NCI-H1092 (cell line): ENCODE data around the gene LMO2.
"Not testable (repeated sequence)": the region's sequence is repeated elsewhere in the genome, so short reads cannot be mapped to it uniquely, and the experiment has no call there.

ENCODE experiments used
- DNase-seq: peaks from one replicate; lab custom pipeline; 2025; lab: John Stamatoyannopoulos, UW

The LMO2 gene

DNA sequence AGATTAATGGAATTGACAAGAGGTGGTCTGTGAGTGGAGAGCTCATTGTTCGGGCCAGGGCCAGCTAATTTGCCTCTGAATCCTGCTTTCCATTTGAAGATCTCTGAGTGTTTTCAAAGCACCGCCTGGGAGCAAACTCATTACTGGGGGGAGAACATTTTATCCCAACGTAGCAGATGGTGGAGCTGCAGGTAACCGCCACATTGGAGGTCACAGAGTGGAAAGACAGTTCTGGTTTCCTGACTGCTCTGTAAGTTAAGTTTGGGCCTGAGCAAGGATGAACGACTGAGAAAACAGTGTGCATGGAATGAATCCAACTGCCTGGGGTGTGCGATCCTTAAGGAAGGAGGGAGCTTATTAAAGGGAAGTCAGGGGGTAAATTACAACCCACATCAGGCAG lies 30.5 kb downstream of the LMO2 start:
- peak; percentile 35 for DNase-seq

DNA sequence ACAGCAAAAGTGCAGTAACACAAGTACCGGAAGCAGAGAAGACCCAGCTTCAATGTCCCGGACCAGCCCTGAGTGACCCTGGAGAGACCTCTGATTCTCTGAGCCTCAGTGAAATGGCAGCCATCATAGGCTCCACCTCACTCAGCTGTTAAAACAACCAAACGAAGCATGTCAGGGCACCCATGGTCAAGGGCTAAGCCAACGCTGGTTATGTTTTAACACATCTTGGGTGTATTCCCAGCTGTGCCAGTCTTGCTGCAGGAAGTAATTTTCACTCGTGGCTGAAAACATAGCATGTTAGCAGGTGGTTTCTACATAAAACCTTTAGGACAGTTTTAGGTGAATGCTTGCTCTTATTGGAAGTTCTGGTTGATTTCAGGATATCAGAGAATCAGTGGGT lies 30.9 kb downstream of the LMO2 start:
- peak; percentile 52 for DNase-seq

DNA sequence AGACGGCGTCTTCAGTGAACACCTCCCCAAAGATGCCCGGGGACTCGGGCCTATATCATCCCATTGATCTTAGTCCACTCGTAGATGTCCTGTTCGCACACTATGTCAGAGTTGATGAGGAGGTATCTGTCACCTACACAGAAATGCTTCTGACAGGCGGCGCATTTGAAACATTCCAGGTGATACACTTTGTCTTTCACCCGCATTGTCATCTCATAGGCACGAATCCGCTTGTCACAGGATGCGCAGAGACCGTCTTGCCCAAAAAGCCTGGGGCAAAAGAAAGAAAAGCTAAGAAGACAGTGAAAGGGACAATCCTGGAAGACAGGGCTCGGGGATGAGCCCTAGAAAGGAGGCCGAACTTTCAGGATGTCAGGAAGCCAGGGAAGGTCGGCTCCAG lies 32.6 kb downstream of the LMO2 start:
- no peak for DNase-seq

DNA sequence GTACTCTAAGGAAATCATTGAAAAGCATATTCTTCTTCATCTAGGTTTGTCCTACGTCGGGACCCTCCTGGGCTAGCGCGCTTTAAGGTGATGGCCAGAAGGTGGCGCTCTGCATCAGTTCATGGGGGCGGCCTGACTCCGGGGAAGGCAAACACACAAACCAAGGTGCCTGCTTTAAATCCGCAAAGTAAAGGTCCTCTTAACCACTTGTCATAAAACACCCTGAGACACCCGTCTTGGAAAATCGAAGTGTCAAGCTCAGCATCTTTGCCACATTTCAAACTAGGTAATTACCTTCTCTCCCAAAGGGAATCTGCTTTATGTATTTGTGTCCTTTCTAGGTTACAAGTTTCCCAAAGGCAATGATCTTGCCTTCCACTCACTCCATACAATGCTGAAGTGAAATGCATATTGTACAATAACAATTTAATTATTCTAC lies 33.9 kb downstream of the LMO2 start:
- peak; percentile 63 for DNase-seq

DNA sequence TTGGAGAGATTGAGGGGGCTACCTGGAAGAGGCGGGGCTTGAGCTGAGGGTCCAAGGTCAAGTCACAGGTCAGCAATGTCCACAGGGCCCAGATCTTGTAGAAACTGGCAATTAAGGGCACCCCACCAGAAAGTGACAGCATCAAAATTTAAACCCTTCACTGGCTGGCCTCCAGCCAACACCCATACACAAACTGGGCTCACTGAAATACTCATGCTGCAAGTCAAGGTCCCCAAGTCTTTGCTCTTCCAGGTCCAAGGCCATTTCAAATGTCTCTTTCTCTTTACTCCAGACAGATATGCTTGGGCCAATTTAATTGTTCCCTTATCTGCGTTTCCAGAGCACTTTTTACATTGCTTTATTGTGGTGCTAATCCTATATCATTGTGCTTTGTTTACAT lies 36.4 kb downstream of the LMO2 start:
- DNase-seq = no peak

DNA sequence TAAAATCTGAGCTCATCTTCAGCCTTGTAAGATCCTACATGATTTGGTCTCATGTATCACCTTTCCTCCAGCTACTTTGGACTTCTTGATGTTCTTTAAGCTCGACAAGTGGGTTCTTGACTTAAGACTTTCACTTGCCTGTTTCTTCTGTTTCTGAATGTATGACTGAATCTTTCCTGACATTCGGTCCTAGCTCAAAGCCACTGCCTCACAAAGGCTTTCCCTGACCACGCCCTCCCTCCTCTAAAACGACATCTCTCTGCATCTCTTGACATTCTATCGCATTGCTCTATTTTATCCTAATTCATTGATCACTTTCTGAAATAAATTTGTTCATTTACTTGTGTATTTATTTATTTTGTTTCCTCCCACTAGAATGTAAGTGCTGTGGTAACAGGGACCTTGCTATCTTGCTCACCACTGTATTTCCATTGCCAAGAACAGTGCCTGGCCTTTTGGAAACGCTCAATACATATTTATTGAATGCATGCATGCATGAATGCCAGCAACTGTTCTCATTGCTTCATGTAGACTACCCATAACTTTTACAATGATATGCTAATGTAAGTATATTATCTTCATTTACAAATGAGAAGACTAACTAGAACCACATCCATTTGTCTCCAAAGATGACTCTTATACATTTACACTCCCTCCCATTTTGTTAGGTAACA lies 43.0 kb downstream of the LMO2 start:
- DNase-seq = no peak

DNA sequence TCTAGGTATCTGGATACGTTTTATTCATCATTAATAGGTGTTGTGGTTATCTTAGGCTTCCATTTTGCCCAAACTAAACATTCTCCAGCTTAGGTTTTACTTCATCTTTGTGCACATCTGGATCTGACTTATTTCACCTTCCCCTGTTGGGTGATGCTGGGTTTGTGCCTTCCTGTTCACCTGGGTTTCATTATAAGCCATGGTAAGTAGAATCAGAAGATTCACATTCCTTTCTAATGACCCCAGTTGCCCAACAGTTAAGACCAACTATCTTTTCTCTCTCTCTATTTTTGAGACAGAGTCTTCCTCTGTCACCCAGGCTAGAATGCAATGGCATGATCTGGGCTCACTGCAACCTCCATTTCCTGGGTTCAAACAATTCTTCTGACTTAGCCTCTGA lies 44.6 kb downstream of the LMO2 start:
- no peak for DNase-seq

DNA sequence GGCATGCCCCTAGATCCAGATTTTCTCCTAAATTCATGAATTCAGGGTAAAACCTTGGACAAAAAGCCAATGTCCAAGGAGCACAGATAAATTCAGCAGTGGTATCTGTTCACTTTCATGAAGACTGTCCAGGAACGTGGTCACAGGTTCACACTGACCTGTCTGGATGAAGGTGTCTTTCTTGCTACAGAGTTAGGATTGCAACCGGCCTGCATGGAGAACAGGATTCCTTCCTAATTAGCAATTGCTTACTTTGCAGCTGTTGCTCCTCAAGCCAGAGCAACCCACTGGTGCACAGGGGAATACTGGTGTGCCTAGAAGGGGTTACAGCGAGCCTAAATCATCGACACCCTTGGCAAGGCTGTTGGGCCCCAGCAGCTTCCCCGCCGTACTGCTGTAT lies 47.6 kb downstream of the LMO2 start:
- no peak for DNase-seq

DNA sequence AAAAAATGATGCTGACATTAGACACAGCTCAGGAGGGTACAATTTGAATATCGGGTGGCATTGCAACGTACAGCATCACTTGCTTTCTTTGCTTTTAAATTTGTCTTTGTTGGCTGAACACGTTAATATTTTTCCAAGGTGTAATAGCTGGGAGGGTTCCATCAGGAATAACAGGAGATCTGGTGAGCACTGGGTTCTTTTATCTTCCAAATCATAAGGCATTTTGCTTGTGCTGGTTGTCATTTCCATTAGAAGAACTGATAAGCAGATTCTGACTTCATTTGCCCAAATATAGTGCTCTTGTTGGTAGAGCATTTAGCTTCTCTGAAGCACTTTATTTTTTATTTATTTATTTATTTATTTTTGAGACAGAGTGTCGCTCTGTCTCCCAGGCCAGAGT lies 48.9 kb downstream of the LMO2 start:
- no peak for DNase-seq

DNA sequence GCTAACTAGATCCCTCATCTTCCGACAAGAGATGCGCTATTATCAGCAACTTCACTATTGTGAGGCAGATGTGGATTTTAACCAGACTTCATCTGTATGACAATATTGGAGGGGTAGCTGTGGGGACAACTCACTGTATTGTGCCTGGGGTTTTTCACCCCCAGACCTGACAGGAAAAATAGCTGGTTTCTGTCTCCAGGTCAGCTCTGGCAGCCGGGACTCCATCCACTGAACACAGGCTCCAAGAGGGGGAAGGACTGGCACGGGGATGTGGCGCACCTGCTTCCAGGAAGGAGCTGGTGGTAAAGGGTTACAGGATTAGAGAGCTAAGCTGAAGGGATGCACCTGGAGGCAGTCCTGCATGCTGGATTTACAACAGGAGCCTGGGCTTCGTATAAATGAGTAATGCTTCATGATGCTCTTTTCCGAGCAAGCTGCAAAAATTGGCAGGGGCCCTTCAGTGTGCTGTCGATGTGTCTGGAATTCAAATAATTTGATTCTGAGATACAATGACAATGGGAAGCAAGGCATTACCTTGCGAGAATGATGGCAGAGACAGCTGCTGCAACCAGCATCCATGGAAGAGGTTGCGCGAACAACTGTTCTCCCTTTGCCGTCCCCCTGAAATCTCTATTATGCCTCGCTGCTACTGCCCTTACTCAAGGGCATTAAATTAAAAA lies 49.5 kb downstream of the LMO2 start:
- DNase-seq = no peak

DNA sequence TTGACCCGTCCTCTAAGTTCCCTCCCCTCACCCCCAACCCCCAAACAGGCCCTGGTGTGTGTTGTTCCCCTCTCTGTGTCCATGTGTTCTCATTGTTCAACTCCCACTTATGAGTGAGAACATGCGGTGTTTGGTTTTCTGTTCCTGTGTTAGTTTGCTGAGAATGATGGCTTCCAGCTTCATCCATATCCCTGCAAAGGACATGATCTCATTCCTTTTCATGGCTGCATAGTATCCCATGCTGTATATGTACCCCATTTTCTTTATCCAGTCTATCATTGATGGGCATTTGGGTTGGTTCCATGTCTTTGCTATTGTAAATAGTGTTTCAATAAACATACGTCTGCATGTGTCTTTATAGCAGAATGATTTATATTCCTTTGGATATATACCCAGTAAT lies 53.6 kb downstream of the LMO2 start:
- not testable (repeated sequence) for DNase-seq

DNA sequence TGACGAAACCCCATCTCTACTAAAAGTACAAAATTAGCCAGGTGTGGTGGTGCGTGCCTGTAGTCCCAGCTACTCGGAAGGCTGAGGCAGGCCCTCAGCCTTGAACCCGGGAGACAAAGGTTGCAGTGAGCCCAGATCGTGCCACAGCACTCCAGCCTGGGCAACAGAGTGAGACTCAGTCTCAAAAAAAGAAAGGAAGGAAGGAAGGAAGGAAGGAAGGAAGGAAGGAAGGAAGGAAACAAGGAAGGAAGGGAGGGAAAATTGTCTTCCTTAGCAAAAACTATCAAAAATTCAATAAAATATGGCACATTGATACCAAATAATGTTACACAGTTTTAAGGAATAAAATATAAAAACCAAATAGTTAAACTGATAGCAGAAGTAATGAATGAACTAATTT lies 54.5 kb downstream of the LMO2 start:
- not testable (repeated sequence) for DNase-seq

DNA sequence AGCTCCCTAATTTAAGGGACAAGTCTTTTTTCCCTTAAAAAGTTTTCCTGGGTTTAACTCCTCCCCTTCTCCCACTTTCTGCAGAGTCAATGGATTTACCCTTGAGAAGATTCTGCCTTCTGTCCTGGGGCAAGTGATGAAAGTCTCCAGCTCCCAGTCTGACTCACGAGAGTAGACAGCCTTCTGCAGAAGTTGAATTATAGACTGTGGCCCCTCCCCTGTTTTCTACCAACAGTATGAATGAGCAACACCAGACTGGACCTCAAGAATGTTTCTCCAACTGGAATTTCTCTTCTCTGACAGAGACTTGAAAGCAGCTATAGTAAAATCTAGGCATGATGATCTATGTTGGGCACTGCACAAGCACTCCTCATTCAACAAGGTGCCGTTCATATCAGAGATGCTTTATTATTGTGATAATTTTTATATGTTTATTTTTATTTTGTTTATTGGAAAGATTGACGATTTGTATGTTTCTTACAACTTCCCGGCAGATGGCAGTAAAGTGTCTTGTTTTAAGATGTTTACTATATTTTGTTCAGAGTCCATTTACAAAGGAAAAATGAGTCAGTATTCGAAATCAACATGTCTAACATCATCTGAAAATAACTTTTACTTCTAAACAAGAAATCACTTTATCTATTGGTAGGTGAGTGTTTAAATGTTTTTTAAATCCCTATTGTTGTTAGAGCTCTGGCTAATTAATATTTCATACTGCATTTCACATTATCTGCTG lies 56.6 kb downstream of the LMO2 start:
- DNase-seq = peak; percentile 9

DNA sequence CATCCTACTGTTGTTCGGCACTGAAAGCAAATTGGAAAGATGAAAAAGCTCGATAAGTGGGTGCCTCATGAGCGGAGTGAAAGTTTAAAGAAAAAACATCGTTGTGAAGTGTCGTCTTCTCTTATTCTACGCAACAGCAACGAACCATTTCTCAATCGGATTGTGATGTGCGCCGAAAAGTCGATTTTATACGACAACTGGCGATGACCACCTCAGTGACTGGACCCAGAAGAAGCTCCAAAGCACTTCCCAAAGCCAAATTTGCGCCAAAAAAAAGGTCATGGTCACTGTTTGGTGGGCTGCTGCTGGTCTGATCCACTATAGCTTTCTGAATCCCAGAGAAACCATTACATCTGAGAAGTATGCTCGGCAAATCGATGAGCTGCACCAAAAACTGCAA lies 59.2 kb downstream of the LMO2 start:
- no peak for DNase-seq

DNA sequence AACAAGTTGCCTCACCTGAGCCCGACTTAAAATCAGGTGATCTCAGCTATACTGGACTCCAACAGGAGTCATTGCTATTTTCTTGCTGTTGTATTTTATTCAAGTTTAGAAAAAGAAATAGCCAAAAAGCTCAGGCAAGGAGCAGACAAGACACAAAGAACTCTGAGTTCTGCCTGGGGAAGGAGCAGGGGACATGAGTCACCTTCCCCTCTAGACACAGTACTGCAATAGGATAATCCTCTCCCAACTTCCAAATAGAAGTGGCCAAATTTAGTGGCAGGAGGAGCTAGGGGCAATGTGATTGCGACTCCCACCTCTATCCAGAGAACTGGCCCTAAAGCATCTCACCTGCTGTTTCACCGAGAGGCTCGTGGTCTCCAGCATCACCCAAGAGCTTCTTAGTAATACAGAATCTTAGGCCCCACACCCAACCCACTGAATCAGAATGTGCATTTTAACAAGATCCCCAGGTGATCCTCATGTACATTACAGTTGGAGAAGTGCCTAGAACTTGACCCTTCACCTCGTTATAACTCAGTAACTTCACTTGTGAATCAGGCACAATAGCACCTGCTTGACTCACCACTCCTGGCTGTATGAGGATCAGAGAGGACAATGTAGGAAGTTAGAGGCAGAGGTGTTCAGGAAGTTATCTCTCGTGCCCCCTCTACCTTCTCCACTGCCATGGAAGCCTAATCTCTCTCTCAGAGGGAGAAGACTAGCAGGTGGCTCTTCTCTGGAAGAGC lies 60.8 kb downstream of the LMO2 start:
- no peak for DNase-seq

DNA sequence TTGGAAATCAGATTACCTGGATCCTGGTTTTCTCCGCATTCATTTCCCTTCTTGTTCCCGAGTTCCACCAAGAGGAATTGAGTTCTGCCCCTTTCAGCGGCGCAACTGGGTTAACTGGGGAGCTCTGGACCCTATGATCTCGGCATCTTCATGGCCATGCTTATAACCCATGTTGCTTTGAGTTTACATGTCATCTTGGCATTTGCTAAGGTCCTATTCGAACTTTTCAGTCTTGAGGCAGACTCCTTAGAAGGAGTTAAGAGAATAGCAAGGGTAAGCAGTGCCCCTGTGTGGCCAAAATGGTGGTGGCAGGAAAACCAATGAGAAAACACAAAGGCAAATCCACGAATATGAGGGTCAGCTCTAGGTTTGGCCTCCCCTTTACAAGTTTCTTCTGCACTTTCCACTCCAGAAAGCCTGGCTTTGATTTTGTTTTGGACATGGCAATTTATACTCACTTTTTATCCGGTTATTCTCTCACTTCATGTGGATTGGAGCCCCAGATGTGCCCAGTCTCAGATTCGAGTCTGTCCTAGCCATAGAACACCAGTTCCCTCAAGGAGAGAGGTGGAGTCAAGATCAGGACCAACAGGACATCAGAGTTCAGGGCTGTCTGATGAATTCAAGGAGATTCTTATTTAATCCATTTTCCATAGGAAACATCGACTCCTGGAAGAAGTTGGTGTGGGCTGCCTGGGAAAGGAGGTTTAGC lies 62.3 kb downstream of the LMO2 start:
- peak; percentile 21 for DNase-seq

DNA sequence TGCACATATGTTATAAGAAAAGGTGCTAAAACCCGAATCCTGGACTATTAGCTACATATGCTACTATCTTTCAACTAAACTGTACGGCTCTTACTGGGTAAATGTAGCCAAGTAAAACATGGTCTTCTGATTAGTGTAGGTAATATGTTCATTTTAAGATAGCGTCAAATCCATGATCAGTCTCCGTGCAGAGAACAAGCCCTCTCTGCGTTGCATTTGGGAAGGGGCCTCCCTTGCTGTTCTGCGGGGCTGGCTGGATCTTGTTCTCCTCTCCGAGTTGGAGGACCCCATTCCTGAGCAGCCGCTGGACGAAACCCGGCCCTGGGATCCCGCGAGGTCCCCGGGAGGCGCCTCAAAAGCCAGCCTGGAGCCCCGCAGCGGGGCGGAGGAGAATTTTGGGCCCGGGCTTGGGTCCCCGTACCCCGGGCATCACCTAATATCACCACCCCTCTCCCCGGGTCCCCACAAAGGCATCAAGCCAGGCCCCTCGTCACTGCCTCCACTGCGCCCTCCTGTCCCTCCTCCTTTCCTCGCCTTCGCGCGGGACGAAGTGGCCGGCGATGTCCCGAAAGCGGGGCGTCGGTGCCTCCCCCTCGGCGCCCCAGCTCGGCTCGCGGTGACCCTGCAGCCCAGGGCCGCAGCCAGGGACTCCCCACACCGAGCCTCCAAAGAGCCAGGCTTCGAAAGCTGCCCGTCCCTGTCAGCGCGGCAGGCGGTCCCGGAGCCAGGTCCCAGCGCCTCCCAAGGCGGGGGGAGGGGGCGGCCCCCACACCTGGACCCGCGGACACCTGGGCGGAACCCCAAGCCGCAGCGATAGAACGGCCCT lies 63.1 kb downstream of the LMO2 start:
- no peak for DNase-seq

DNA sequence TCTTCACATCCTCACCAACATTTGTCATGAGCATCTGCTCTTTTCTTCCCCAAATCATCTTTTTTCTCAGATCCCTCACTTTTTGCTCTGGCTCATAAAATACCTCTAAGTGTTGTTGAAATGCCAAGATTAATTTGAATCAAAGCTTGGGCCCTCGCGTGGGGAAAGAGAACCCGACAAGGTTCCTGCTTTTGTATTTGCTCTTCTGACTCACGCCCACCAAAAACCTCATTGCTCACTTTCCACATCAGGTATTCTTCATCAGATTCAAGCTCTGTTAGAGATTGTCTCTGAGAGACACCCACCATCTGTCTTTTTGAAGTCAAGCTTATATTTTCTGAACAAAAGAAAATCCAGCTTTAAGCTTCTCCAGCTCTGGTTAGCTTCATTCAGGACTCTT lies 64.7 kb downstream of the LMO2 start:
- DNase-seq = no peak

DNA sequence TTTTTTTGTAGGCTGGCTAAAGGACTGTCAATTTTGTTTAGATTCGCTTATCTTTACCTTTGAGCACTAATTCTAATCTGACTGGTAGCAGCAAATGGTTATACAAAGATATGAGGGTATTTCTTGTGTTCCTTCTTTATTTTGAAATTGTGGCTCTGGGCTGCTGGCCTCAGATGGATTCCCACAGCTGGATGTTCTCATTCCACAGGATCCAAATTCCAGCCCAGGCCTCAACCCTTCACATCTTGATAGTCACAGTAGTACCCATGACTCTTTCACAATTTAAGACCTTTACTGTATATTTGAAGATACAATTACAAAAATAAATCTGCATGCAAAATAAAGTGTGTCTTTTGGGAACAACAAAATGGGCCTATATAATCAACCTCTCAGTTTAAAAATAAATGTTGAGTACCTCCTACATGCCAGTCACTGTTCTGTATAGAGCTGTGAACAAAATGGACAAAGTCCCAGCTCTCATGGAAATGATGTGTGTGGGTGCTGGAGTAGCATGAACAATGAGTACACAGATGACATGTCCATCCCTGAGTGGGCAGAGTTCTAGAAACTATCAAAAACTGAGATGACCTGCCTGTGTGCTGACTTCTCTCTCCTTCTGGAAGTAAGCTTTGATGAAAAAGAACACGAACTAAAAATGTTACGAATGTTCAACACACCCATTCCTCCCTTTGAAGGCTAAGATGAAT lies 65.9 kb downstream of the LMO2 start:
- DNase-seq = no peak

DNA sequence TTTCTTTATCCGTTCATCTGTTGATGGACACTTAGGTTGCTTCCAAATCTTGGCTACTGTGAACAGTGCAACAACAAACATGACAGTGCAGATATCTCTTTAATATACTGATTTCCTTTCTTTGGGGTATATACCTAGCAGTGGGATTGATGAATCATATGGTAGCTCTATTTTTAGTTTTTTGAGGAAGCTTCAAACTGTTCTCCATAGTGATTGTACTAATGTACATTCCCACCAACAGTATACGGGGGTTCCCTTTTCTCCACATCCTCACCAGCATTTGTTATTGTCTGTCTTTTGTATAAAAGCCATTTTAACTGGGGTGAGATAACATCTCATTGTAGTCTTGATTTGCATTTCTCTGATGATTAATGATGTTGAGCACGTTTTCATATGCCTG lies 68.9 kb downstream of the LMO2 start:
- DNase-seq = not testable (repeated sequence)
